SU-DHL-6 (cell line): ENCODE data around the gene TTLL9.

Experiments
- H2AFZ ChIP-seq: fragments of 200-600 bp; sonication (generic); 2 replicates; pipeline ENCODE4 v1.6.1; 2014; ENCODE audit warnings: low read depth, mild to moderate bottlenecking, moderate library complexity, mixed read lengths, antibody characterized with exemption, low read length; ENCODE audit not compliant: severe bottlenecking
- H3F3A ChIP-seq: fragments of 200-600 bp; shearing (Covaris generic); 2 replicates; pipeline ENCODE4 v1.6.0; 2016; ENCODE audit warnings: antibody characterized with exemption, mild to moderate bottlenecking; ENCODE audit not compliant: insufficient read depth
- H3K27ac ChIP-seq: fragments of 200-600 bp; sonication (generic); 2 replicates; pipeline ENCODE4 v1.5.1; 2016; ENCODE audit warnings: low read depth, mild to moderate bottlenecking, low read length, moderate library complexity, mixed read lengths
- H3K27me3 ChIP-seq: fragments of 200-600 bp; sonication (generic), shearing (Covaris generic); 2 replicates; pipeline ENCODE4 v1.6.0; 2014; ENCODE audit warnings: mild to moderate bottlenecking, low read length
- H3K36me3 ChIP-seq: fragments of 200-600 bp; sonication (generic); 2 replicates; pipeline ENCODE4 v1.6.1; 2014; ENCODE audit warnings: mild to moderate bottlenecking, low read length, mixed read lengths
- H3K4me2 ChIP-seq: fragments of 300-600, 200-600 bp; shearing (Covaris generic), sonication (generic); 2 replicates; pipeline ENCODE4 v1.6.0; 2014; ENCODE audit warnings: low read length, low read depth, mild to moderate bottlenecking; ENCODE audit not compliant: poor library complexity, severe bottlenecking
- H3K4me3 ChIP-seq: fragments of 200-600 bp; sonication (generic); 2 replicates; pipeline ENCODE4 v1.5.1; 2014; ENCODE audit warnings: antibody characterized with exemption, low read length, mild to moderate bottlenecking, mixed read lengths; ENCODE audit not compliant: insufficient read depth, poor library complexity, severe bottlenecking
- H3K79me2 ChIP-seq: fragments of 200-600 bp; sonication (generic); 2 replicates; pipeline ENCODE4 v1.6.1; 2014; ENCODE audit warnings: mild to moderate bottlenecking, low read length, moderate library complexity; ENCODE audit not compliant: insufficient read depth
- H3K9ac ChIP-seq: fragments of 200-600 bp; sonication (generic); 2 replicates; pipeline ENCODE4 v1.7.0; 2014; ENCODE audit warnings: mild to moderate bottlenecking, low read length
- H3K9me2 ChIP-seq: fragments of 200-600 bp; sonication (generic); replicated peaks from 2 replicates; pipeline ENCODE4 v1.6.1; 2014; ENCODE audit warnings: low read length; ENCODE audit not compliant: insufficient read depth
- H3K9me3 ChIP-seq: fragments of 200-600 bp; sonication (generic); 2 replicates; pipeline ENCODE4 v1.6.1; 2014; ENCODE audit warnings: low read length, mixed read lengths; ENCODE audit not compliant: insufficient read depth
- H4K20me1 ChIP-seq: fragments of 200-600 bp; sonication (generic); 2 replicates; pipeline ENCODE4 v1.6.1; 2014; ENCODE audit warnings: low read depth, mild to moderate bottlenecking, antibody characterized with exemption, low read length, moderate library complexity, mixed read lengths
- CTCF ChIP-seq: fragments of 200-600 bp; sonication (generic); IDR thresholded peaks from one replicate; pipeline ENCODE4 v1.5.1; 2017; ENCODE audit warnings: antibody characterized with exemption, mild to moderate bottlenecking, low read length, moderate library complexity; ENCODE audit not compliant: insufficient read depth, poor library complexity, severe bottlenecking
- EZH2phosphoT487 ChIP-seq: fragments of 200-600 bp; sonication (generic), shearing (Covaris generic); conservative IDR thresholded peaks from 2 replicates; pipeline ENCODE4 v1.6.1; 2018; ENCODE audit warnings: mild to moderate bottlenecking, antibody characterized with exemption, low read length, moderate library complexity, mixed read lengths

TTLL9 gene

DNA sequence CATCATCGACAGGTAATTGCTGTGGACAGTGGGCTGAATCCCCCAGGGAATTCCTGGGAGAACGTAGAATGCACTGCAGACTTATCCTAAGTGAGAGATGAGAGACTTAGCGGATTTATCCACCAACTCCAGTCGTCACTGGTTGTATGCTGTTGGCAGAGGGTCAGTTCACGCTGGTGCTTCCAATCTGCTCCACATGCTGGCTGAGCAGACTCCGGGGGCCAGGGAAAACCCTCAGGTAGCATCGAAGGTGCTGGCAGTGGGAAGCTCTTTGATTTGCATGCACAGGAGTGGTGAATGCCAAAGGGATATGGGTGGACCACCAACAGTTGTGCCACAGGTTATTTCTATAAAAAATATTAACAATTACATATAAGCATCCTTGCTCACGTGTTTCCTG, 20.2 kb downstream of the TTLL9 start:
- no peaks in the 10 kb centered on the region for H3K36me3 ChIP-seq
- H4K20me1 ChIP-seq = no peaks in the 10 kb centered on the region
- no peaks in the 10 kb centered on the region; the same call in 1 of the 2 replicates for H3K27me3 ChIP-seq
- no peaks in the 10 kb centered on the region for H3F3A ChIP-seq
- H3K4me2 ChIP-seq = no peak overlapping the region
- TF ChIP-seq CTCF (no peak), EZH2phosphoT487 (no peak)
- H3K9me2 ChIP-seq = no peaks in the 10 kb centered on the region
- no peak overlapping the region for H3K9ac ChIP-seq
- H3K4me3 ChIP-seq = no peak overlapping the region
- H3K27ac ChIP-seq = no peak overlapping the region
- H2AFZ ChIP-seq = no peak overlapping the region
- no peaks in the 10 kb centered on the region for H3K79me2 ChIP-seq
- H3K9me3 ChIP-seq = no peaks in the 10 kb centered on the region

GRCh38 chr20:31894980-31895675, 24.7 kb downstream of the TTLL9 start:
- no peaks in the 10 kb centered on the region for H3K9me3 ChIP-seq
- TF ChIP-seq CTCF (no peak), EZH2phosphoT487 (no peak)
- H4K20me1 ChIP-seq = no peaks in the 10 kb centered on the region
- H3K9me2 ChIP-seq = no peaks in the 10 kb centered on the region
- peak overlapping the region; percentile 42 for H3K4me2 ChIP-seq
- H3K9ac ChIP-seq = peak overlapping the region; percentile 21; the same call in 1 of the 2 replicates
- H2AFZ ChIP-seq = peak overlapping the region; percentile 90
- no peaks in the 10 kb centered on the region for H3K79me2 ChIP-seq
- H3K4me3 ChIP-seq = no peak overlapping the region
- no peaks in the 10 kb centered on the region for H3F3A ChIP-seq
- no peaks in the 10 kb centered on the region for H3K36me3 ChIP-seq
- no peaks in the 10 kb centered on the region for H3K27me3 ChIP-seq
- H3K27ac ChIP-seq = no peak overlapping the region

GRCh38 chr20:31896049-31896448, 25.6 kb downstream of the TTLL9 start:
- H2AFZ ChIP-seq = no peak overlapping the region
- no peak for TF ChIP-seq EZH2phosphoT487
- H3K9ac ChIP-seq = no peak overlapping the region
- H3F3A ChIP-seq = no peaks in the 10 kb centered on the region
- no peaks in the 10 kb centered on the region for H3K79me2 ChIP-seq
- no peaks in the 10 kb centered on the region for H3K9me2 ChIP-seq
- no peak overlapping the region for H3K27ac ChIP-seq
- no peak overlapping the region for H3K4me3 ChIP-seq
- no peaks in the 10 kb centered on the region for H3K36me3 ChIP-seq
- H3K27me3 ChIP-seq = no peaks in the 10 kb centered on the region
- no peaks in the 10 kb centered on the region for H4K20me1 ChIP-seq
- H3K9me3 ChIP-seq = no peaks in the 10 kb centered on the region
- no peak overlapping the region for H3K4me2 ChIP-seq

DNA sequence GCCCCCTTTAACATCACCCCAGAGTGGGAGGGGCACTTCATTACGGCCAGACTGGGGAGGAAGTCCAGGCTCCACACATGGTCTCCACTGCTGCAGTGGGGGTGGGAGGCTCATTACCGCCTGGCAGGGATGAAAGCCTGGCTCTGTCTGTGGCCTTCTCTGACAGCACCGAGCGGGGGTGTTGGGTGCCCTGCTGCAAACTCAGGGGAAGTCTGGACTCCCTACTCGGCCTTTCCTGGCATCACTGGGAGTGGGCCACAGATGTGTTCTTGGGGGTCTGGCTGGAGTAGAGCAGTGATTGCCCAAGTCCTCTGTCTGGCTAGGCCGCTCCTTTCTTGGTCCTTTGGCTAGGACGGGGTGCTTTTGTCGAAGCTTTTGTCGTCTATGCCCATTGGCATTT, 27.1 kb downstream of the TTLL9 start:
- TF ChIP-seq CTCF (no peak), EZH2phosphoT487 (no peak)
- no peaks in the 10 kb centered on the region for H3K9me2 ChIP-seq
- no peak overlapping the region for H2AFZ ChIP-seq
- H3K27me3 ChIP-seq = no peaks in the 10 kb centered on the region
- H3K79me2 ChIP-seq = no peaks in the 10 kb centered on the region
- H3K27ac ChIP-seq = no peak overlapping the region
- H3K9me3 ChIP-seq = no peaks in the 10 kb centered on the region
- no peak overlapping the region for H3K9ac ChIP-seq
- H3K36me3 ChIP-seq = no peaks in the 10 kb centered on the region
- no peaks in the 10 kb centered on the region for H4K20me1 ChIP-seq
- H3K4me2 ChIP-seq = no peak overlapping the region
- no peaks in the 10 kb centered on the region for H3F3A ChIP-seq
- no peak overlapping the region for H3K4me3 ChIP-seq
